Medulla oblongata (tissue), 1 donor: ENCODE measurements around the gene DENND5B.
"Not testable (repeated sequence)": the region's sequence is repeated elsewhere in the genome, so short reads cannot be mapped to it uniquely, and the experiment has no call there.

Experiments used
- DNase-seq: peaks from one replicate; pipeline ENCODE4 v3.0.0-alpha.2; 2015; ENCODE audit errors: extremely low spot score

DENND5B gene

DNA sequence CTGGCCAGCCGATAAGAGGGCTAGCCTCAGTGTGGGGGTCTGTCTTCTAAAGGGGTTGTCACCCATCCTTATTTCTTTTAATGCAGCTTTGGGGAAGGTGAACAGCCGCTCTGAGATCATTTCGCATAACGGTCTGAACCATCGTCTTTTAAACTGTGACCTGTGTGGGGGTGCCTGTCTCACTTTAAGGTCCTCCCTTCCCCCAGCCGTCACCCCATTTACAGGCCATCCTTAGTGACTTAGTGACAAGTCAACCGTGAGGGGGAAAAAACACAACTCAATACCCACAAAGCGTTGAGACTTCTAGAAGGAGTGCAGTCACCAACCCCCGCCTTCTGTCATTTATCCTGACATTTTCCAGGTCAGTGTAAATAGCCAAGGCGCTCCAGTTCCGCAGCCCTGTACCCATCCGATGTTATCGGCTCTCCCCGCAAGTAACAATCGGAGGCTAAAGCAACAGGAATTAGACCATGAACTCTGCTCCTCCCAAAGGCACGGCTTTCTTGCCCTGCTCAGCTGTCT lies 505 bp upstream of the DENND5B start:
- peak; percentile 72 for DNase-seq

DNA sequence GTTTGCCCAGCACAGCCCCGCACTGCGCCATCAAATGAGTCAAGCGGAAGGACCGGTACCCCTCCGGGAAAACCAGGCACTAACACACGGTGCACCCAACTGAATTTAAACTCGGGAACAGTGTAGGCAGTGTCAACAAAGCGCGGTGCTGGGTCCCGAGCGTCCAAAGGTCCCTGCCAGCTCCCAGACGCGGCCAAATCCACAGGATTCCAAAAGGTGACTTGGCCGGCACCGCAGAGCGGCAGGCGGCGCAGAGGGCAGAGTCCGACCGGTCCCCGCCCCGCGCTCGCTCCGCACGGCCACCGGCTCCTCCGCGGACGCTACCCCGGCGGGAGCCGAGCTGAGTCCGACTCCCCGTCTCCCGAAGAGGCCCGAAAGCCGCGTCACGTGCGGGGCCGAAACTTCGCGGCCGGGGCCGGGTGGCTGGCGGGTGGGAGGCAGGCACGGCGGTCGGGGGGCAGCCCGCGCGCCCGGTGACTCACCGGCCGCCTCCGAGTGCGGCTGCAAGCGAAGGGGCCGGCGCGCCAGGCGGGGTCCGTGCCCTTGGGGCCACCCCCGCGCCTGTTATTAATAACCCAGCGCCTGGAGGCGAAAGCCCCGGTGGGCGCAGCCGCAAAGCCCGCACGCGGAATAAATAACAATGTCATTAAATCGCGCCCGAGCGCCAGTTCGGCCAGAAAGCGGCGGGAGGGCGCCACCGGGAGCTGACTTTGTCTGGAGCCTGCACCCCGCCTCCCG lies 863 bp downstream of the DENND5B start:
- peak; percentile 64 for DNase-seq

DNA sequence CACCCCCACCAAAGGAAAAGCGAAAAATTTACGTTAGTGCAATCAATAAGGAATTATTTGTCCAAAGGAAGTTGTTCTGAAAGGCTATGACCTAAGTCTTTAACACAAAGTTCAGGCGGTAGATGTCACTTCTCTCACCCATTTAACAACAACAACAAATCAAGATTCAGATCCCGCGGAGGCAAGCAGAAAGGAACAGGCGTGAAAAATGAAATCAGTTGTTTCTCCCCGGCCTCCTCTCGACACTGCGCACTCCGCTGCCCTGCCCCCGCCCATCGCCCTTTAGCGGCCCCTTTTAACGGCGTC lies 1.4 kb downstream of the DENND5B start:
- DNase-seq: peak; percentile 67

DNA sequence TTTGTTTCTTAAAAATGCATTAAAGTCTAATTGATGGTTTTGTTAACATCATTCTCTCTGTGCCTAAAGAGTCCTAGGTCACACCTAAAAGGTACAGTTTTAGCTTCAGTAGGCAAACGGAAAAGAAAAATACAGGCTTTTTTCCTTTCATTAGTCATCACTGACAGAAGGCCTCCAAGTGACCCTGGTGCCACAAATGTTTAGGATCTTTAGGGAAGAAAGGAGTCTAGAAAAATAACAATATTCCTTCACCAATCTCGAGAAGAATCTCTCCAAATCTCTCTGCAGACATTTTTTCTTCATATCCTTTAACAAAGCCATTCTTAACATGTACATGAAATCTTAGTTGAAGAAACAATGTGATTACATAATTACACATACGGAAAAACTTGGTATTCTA lies 2.0 kb downstream of the DENND5B start:
- no peak for DNase-seq

DNA sequence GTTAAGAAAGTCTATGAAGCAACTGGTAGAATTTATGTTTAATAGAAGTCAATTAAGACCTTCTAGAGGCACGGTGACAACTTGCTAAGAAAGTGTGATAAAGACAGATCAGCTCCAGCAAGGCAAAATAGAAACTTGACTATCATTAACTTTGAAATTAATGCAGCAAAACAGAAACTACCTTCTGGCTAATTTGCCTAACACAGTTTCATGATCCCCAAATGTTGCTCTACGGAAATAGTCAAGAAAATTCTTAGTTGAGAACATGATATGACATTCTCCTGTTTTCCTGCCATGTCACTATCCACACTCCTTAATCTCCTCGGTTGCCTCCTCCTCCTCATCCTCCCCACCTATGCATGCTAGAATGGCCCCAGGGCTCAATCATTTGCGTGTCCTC lies 4.2 kb downstream of the DENND5B start:
- DNase-seq: no peak

DNA sequence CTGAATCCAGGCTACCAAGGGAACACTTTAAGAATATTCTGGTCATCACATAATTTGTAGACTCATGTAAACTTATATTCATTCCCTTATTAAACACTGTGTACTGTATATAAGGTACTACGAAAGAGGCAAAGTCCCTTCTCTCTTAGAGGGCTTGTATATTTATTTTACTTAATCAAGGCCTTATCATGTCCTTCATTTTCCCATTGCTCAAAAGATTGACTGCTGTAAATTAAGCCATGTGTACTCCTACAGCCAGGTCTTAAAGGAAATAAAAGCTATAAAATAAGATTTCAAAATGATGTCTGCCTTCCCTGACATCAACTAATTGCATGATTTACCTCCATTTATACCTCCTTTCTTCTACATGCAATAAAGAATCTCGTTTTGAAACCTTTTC lies 5.0 kb downstream of the DENND5B start:
- no peak for DNase-seq

DNA sequence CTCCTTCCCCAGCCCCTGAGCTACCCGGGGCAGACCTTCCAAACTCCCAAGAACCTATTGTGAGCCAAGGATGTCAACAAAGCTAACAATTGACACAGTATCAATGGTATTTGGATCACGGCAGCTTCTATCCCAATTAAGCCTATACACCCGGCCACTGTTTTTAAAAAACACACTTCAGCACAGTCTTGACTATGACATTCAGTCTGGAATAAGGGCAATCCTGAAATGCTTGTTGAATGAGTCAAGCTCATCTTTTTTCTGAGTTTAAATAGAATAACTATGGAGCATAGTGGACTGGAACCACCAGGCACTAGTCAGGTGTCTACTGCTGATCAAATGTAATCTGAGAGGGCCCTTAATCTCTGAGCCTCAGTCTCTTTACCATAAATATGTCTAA lies 5.7 kb downstream of the DENND5B start:
- DNase-seq: no peak

DNA sequence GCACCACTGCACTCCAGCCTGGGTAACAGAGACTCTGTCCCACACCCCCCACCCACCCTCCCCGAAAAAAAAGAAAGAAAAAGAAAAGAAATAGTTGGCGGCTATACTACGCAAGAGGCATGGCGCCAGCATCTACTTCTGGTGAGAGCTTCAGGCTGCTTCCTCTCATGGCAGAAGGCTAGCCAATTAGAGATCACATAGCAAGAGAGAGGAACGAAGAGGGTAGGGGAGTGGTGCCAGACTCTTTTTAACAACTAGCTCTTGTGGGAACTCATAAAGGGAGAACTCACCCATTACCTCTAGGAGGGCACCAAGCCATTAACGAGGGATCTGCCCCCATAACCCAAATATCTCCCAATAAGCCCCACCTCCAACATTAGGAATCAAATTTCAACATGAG lies 6.2 kb downstream of the DENND5B start:
- DNase-seq: no peak

DNA sequence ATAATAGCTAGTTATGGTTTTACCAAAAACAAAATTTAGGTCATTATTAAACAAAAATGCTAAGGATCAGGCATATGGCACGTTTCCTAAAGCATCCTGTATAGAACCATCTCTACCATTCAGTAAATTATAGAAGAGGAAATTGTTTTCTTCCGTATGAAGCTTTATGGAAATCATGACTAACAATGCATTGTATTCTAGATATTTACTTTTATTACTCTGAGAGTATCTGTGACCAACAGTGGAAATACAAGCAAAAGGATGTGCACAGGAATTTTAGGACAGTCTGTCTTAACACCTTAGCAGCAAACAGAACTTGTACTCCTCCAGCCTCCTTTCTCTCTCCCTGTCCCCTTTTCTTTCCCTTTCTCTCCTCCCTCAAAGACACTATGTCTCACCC lies 7.1 kb downstream of the DENND5B start:
- no peak for DNase-seq

DNA sequence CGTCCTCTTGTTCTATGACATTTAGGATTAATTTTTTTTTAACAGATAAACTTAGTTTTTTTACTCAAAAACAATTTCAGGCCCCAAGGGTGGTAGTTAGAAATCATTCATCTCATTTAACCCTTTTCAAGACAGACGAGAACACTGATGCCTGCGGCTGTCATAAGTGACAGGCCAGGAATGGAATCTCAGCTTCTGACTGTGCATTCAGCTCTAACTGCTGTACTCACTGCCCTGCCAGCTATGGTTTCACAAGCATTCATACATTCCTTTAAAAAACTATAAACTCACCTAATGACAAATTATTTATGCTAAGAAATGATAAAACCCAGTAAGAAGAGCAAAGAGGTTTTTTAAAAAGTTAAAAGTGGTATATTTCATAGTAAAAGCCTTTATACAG lies 8.8 kb downstream of the DENND5B start:
- no peak for DNase-seq

DNA sequence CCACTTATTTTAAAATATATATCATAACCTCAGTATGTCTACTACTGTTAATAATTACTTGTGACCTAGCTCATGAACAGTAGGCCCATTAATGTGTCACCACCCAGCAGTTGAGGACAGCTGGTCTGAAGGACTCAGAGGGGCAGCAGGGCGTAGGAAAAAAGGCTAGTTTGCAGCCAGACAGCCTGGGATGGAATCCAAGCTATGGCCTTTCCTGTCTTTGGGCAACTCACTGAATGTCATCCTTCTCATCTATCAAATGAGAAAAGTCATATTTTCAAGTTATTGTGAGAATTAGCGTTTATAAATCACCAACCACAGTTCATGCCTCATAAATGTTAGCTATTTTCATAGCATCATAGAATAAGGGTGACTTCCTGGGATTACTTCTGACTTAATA lies 12.3 kb downstream of the DENND5B start:
- DNase-seq: peak; percentile 67

DNA sequence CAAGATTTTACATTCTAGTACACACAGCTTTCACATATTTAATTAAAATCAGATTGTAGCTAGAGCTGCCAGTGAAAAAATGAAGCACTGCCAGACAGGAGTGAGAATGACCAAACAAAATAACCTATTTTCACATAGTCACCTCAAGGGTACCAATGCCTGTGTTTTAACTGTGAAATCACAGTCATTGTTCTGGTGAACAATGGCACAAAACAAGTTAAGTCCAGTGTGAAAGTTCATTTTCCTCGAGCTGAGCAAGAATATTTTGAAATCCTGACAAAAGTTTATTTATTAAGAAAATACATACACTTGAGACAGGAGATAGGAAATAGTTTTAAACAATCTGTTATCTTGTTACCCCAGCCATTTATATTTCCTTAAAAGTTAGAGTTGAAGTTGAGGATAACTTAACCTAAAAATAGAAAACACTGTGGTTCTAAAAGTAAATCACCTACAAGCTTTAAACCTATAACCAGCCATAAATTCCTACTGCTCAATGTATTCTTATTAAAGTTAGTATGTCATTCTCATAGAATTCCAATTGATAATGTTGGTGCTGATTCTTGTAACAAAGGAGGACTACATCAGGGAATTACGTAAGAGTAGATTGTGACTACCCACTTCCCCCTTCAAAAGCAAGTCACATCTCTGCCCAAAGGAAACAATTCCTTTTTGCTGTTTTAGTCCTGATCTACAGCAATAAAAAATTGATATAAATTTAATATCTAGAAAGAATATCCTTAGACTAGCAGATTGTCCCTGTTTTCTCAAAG lies 15.9 kb downstream of the DENND5B start:
- DNase-seq: no peak

DNA sequence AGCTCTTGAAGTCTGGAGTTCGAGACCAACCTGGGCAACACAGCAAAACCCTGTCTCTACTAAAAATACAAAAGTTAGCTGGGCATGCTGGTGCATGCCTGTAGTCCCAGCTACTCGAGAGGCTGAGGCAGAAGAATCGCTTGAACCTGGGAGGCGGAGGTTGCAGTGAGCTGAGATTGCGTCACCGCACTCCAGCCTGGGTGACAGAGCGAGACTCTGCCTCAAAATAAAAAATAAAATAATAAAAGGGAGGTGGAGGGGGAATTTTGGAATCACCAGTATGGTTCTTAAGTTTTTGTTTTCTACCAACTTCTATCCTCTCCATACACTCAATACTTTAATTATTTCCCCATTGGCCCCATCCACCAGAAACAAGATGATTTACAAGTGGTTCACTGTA lies 16.6 kb downstream of the DENND5B start:
- not testable (repeated sequence) for DNase-seq

DNA sequence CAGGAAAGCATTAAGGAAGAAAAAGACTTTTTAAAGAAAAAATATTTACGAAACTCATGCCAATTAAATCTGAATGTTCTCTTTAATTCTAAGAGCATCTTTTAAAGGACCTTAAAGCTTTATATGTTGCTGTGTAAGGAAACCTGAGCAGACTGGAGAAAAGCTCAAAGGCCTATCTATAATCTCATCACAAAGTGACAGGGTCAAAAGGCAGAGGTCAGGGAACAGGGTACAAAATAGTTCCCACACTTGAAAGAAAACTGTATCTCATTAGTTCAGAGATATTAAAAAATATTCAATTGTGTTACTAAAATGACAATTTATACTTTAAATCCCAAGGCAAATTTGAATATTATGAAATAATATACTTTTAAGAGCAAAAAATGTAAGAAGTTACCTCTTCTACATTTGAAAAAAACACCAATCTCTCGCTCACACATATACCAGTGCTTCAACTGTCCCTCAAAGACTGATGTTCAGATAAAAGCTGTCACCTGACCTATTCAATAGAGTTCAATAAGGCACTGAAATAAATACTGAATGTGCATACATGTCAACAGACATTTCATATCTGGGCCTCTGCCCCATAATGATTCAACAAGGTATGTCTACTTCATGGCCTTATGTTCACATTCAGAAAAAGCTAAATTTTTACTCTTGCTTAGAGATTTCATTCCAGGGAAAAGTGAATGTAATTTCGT lies 17.9 kb downstream of the DENND5B start:
- DNase-seq: no peak

DNA sequence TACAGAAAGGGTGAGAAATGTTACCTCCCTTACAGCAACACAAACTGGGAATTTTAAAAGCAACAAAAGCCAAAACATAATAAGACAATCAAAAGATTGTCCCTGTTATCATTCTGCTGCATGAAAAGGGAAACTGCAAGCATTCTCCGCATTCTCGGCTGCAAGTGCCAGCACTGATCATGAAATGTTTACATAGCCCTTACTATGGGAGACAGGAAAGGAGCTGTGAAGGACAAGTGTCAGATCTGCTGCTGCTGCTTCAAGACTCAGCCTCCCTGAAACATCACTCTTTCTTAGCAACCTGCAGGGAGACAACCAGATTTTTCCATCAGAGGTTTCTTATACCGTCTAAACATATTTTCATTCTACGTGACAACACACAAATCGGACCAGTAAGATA lies 20.1 kb downstream of the DENND5B start:
- no peak for DNase-seq

DNA sequence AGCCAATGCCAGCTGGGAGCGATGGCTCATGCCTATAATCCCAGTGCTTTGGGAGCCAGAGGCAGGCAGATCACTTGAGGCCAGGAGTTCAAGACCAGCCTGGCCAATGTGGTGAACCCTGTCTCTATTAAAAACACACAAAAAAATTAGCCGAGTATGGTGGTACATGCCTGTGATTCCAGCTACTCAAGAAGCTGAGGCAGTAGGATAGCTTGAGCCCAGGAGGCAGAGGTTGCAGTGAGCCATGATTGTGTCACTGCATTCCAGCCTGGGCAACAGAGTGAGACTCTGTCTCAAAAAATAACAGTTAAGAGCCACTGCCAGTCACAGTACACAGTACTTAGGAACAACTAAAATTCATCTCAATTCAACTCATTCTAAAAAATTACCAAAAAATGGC lies 21.4 kb downstream of the DENND5B start:
- not testable (repeated sequence) for DNase-seq

DNA sequence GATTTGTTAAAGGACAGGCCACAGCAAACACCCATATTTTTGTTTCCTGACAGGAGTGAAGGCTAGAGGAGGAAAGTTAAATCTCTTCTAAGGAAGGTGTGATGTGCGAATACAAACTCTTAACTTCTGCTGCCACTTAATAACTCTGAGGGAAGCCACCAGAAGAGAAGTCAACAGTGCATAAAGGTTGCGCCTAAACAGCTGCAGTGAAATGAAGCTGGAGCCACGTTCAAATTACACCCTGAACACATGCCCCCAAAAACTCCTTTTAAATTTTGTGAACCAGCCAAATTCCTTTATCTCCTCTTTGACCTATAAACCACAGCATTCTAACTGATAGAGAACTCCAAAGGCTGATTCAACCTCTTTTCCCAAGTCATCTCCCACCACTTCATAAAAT lies 22.4 kb downstream of the DENND5B start:
- DNase-seq: no peak

DNA sequence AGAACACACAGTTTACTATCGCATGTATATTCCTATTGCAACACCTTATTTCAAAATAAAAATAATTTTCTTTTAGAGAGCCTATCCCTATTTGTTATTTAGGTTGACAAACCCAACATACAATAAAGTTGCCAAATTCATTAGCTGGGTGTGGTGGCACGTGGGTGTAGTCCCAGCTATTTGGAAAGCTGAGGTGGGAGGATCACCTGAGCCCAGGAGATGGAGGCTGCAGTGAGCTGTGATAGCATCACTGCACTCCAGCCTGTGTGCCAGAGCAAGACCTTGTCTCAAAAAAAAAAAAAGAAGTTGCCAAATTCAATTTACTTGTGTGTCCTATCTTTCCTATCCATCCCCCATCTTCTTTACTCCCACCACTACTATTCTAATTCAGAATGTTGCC lies 23.9 kb downstream of the DENND5B start:
- DNase-seq: no peak

DNA sequence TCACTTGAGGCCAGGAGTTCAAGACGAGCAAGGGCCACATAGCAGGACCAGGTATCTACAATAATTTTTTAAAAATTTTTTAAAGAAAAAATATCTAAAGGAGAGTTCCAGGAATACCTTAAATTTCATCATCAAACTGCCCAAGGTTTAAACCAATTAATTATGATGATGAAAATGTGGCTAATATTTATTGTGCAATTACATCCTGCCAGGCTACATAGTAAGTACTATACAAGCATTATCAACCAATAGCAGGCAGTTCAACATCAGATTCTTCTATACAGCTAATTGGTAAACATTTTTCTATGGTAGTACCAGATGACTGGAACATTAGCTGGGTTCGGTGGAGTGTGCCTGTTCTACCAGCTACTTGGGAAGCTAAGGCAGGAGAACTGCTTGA lies 24.4 kb downstream of the DENND5B start:
- no peak for DNase-seq

DNA sequence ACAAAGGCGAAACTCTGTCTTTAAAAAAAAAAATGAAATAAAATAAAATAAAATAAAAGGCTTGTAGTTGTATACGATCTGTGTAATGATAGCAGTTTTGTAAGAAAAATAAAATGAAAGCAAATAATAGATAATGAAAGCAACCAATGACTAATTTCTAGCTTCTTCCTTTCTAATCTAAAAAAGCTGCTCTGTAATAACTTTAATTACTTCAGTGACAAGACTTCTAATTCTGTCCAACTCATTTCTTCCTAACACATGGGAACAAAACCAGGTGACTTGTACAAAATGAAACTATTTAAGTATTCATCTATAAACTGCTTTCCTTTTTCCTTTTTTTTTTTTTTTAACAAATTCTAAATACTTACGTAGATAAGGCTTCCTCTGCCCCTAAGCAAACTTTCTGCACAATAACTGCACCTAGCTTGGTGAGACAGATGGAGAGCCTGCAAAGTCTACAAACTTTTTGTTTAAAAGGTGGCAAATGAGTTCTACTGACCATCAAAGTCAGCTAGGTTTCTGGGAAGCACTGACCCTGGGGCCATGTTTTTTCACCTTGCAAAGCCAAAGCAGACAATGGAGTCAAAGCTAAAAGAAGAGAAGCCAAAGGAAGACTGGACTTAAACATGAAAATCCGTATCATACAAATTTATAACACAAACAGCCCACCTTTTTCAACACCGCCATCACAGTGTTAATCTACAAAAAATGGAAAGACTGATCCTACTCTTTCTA lies 28.2 kb downstream of the DENND5B start:
- DNase-seq: no peak

DNA sequence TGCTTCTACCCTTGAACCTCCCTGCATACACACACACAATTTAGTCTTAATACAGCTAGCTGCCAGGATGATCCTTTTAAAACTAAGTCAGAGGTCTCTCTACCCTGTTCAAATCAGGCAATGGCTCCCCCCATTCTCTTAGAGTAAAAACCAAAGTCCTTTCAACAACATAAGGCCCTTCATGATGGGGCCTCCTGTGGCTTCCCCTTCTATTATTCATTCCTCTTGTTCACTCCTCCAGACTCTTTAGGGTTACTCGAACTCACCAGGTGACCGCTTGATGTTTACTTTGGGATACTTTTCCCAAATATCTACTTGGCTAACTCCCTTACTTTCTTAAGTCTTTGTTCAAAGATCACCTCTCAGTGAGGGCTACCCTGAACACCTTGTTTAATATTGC lies 30.4 kb downstream of the DENND5B start:
- no peak for DNase-seq

DNA sequence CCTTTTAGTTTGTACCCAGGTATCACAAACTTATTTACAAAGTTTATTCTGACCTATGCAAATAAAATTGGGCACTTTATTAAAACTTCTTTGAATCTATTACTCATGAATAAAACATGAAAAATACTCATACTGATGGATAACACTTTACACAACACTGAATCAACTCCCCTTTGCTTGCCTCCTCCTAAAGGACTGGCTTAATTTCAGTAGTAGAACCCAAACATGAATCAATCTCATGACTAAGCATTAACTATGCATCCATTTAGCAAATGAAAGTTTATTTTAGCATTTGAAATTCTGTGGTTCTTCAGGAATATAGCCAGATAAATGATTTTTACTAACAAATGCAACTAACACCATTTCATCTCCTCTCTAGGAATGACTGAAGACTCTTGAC lies 32.4 kb downstream of the DENND5B start:
- no peak for DNase-seq
